DND-41 (cell line): ENCODE data around the gene DNAJB1.

ENCODE experiments used
- ATAC-seq: fragments of 200-7000 bp; cut with Tn5 transposase; 3 replicates; pipeline ENCODE4 v1.9.1; 2021; ENCODE audit warnings: low read depth; ENCODE audit not compliant: insufficient read depth
- DNase-seq: peaks from one replicate; pipeline ENCODE4 v3.0.0-alpha.2; 2020
- H2AFZ ChIP-seq: 2 replicates; pipeline ENCODE4 v1.6.0; 2012; ENCODE audit warnings: low read depth, low read length
- H3K27ac ChIP-seq: 2 replicates; pipeline ENCODE4 v1.5.1; 2012; ENCODE audit warnings: low read length, inconsistent platforms
- H3K27me3 ChIP-seq: fragments of 200-600 bp; sonication (generic); 2 replicates; pipeline ENCODE4 v1.6.0; 2012; ENCODE audit warnings: low read length, mild to moderate bottlenecking, inconsistent platforms; ENCODE audit not compliant: insufficient read depth, poor library complexity
- H3K36me3 ChIP-seq: 2 replicates; pipeline ENCODE4 v1.5.1; 2012; ENCODE audit warnings: low read length, inconsistent platforms; ENCODE audit not compliant: insufficient read depth
- H3K4me1 ChIP-seq: 2 replicates; pipeline ENCODE4 v1.5.1; 2012; ENCODE audit warnings: mild to moderate bottlenecking, low read length; ENCODE audit not compliant: insufficient read depth
- H3K4me2 ChIP-seq: 2 replicates; pipeline ENCODE4 v1.6.0; 2012; ENCODE audit warnings: mild to moderate bottlenecking, moderate library complexity, low read length, inconsistent platforms; ENCODE audit not compliant: insufficient read depth
- H3K4me3 ChIP-seq, 2 experiments: fragments of 200-600 bp in 1 of 2; shearing (Covaris generic) in 1 of 2; 2 replicates each; pipeline ENCODE4 v1.5.1; 2012 to 2016; ENCODE audit warnings: inconsistent platforms in 2 of 2, low read length in 2 of 2, mild to moderate bottlenecking in 2 of 2, low read depth in 1 of 2, moderate library complexity in 1 of 2
- H3K79me2 ChIP-seq: 2 replicates; pipeline ENCODE4 v1.6.0; 2012; ENCODE audit warnings: low read length, inconsistent platforms; ENCODE audit not compliant: insufficient read depth
- H3K9ac ChIP-seq: 2 replicates; pipeline ENCODE4 v1.6.0; 2012; ENCODE audit warnings: low read depth, mild to moderate bottlenecking, inconsistent platforms, low read length, moderate library complexity
- H3K9me3 ChIP-seq: 2 replicates; pipeline ENCODE4 v1.5.1; 2012; ENCODE audit warnings: low read length, moderate library complexity, mild to moderate bottlenecking, inconsistent platforms; ENCODE audit not compliant: insufficient read depth, severe bottlenecking
- H4K20me1 ChIP-seq: 2 replicates; pipeline ENCODE4 v1.6.0; 2012; ENCODE audit warnings: low read length; ENCODE audit not compliant: insufficient read depth
- CTCF ChIP-seq: IDR thresholded peaks from 2 replicates; pipeline ENCODE4 v1.5.1; 2012; ENCODE audit warnings: borderline replicate concordance, low read length, moderate library complexity, mild to moderate bottlenecking; ENCODE audit not compliant: poor library complexity, severe bottlenecking; ENCODE audit errors: extremely low read depth
- EZH2 ChIP-seq: IDR thresholded peaks from 3 replicates; pipeline ENCODE4 v1.6.1; 2012; ENCODE audit warnings: borderline replicate concordance, low read depth, mild to moderate bottlenecking, moderate library complexity, low read length, inconsistent platforms; ENCODE audit not compliant: severe bottlenecking

The DNAJB1 gene

GRCh38 chr19:14530005-14530348, 11.8 kb upstream of the DNAJB1 start:
- Histone ChIP-seq H3K4me3 (peak overlapping the region; percentile 87 to 95), H3K9ac (peak overlapping the region; percentile 82), H3K4me2 (peak overlapping the region; percentile 92), H3K27ac (peak overlapping the region; percentile 87), H3K27me3 (no peaks in the 10 kb centered on the region), H4K20me1 (peaks cover 25% of the 10 kb centered on the region; the same call in 1 of the 2 replicates), H3K36me3 (peaks cover 11% of the 10 kb centered on the region), H3K79me2 (peaks cover 53% of the 10 kb centered on the region), H2AFZ (peak overlapping the region; percentile 83), H3K9me3 (no peaks in the 10 kb centered on the region), H3K4me1 (peaks cover 31% of the 10 kb centered on the region)
- no peak for DNase-seq
- TF ChIP-seq EZH2 = no peak
- TF ChIP-seq CTCF = no peak
- ATAC-seq = no peak

GRCh38 chr19:14529254-14530004, 11.2 kb upstream of the DNAJB1 start, which contains the start of gene TECR:
TECR (plus strand) TSS chr19:14529594; CDS start chr19:14529697, 103 bp downstream.
- Histone ChIP-seq H3K4me3 (peak within 1 kb of the TSS; percentile 87 to 95), H2AFZ (peak within 1 kb of the TSS; percentile 94), H3K27ac (peak within 1 kb of the TSS; percentile 87), H4K20me1 (peaks cover 20% of the 10 kb centered on the region; the same call in 1 of the 2 replicates), H3K4me1 (peaks cover 31% of the 10 kb centered on the region), H3K9me3 (no peaks in the 10 kb centered on the region), H3K79me2 (peaks cover 48% of the 10 kb centered on the region), H3K4me2 (peak within 1 kb of the TSS; percentile 92), H3K27me3 (no peaks in the 10 kb centered on the region), H3K36me3 (peaks cover 6% of the 10 kb centered on the region), H3K9ac (peak within 1 kb of the TSS; percentile 82)
- TF ChIP-seq CTCF (peak; percentile 13), EZH2 (no peak)
- ATAC-seq (peak; percentile 96), DNase-seq (peak; percentile 100)

- Histone ChIP-seq H3K4me1 (peaks cover 31% of the 10 kb centered on the region), H3K27me3 (no peaks in the 10 kb centered on the region), H3K36me3 (peaks cover 4% of the 10 kb centered on the region), H3K9ac (peak overlapping the region; percentile 63), H4K20me1 (peaks cover 20% of the 10 kb centered on the region; the same call in 1 of the 2 replicates), H2AFZ (peak overlapping the region; percentile 94), H3K27ac (peak overlapping the region; percentile 87), H3K79me2 (peaks cover 42% of the 10 kb centered on the region), H3K4me2 (peak overlapping the region; percentile 92), H3K4me3 (peak overlapping the region; percentile 56 to 72; a peak in 3 of 4 replicates), H3K9me3 (no peaks in the 10 kb centered on the region)
- no peak for TF ChIP-seq CTCF
- no peak for TF ChIP-seq EZH2
- no peak for DNase-seq
- ATAC-seq = no peak
Observed at GRCh38 chr19:14528419-14529253, 10.4 kb upstream of the DNAJB1 start.
